Measurements from ENCODE around the gene AIG1.

Gene AIG1

GRCh38 chr6:143390278-143390677 is 329.6 kb downstream of the AIG1 start:
- H4K20me1 ChIP-seq (ENCODE audit: insufficient read depth, low read length), result no peaks in the 10 kb centered on the region
- TF ChIP-seq CTCF (IDR thresholded peaks at IDR 0.05; ENCODE audit: low read length) (no peak), EZH2 (IDR thresholded peaks at IDR 0.05; ENCODE audit: borderline replicate concordance, low read length) (no peak)
- no peak overlapping the region for H3K9ac ChIP-seq (ENCODE audit: low read length)
- H3K4me1 ChIP-seq (ENCODE audit: insufficient read depth, low read length, severe bottlenecking), result no peaks in the 10 kb centered on the region
- no peak overlapping the region for H3K4me3 ChIP-seq (ENCODE audit: low read depth, low read length, poor library complexity, severe bottlenecking)
- no peaks in the 10 kb centered on the region for H3K9me2 ChIP-seq (ENCODE audit: low read depth, low read length)
- H3K27me3 ChIP-seq (ENCODE audit: insufficient read depth, low read length), result no peaks in the 10 kb centered on the region
- H3K36me3 ChIP-seq (ENCODE audit: insufficient read depth, low read length), result no peaks in the 10 kb centered on the region
- no peak overlapping the region for H3K27ac ChIP-seq (ENCODE audit: low read depth, low read length, poor library complexity, severe bottlenecking)
- no peak overlapping the region for H2AFZ ChIP-seq (ENCODE audit: low read length)
- H3K9me3 ChIP-seq (ENCODE audit: low read length), result no peaks in the 10 kb centered on the region
- no peak overlapping the region for H3K4me2 ChIP-seq (ENCODE audit: low read length)
- H3K79me2 ChIP-seq (ENCODE audit: insufficient read depth, low read length), result no peaks in the 10 kb centered on the region
- H3F3A ChIP-seq (ENCODE audit: insufficient read depth, low read length), result no peaks in the 10 kb centered on the region

Measured in OCI-LY1 (cell line).